SU-DHL-6 (cell line): Measurements from ENCODE around the gene IGSF21.

Source experiments
- H2AFZ ChIP-seq: fragments of 200-600 bp; sonication (generic); 2 replicates; pipeline ENCODE4 v1.6.1; 2014; ENCODE audit warnings: low read depth, mild to moderate bottlenecking, moderate library complexity, mixed read lengths, antibody characterized with exemption, low read length; ENCODE audit not compliant: severe bottlenecking
- H3F3A ChIP-seq: fragments of 200-600 bp; shearing (Covaris generic); 2 replicates; pipeline ENCODE4 v1.6.0; 2016; ENCODE audit warnings: antibody characterized with exemption, mild to moderate bottlenecking; ENCODE audit not compliant: insufficient read depth
- H3K27ac ChIP-seq: fragments of 200-600 bp; sonication (generic); 2 replicates; pipeline ENCODE4 v1.5.1; 2016; ENCODE audit warnings: low read depth, mild to moderate bottlenecking, low read length, moderate library complexity, mixed read lengths
- H3K27me3 ChIP-seq: fragments of 200-600 bp; sonication (generic), shearing (Covaris generic); 2 replicates; pipeline ENCODE4 v1.6.0; 2014; ENCODE audit warnings: mild to moderate bottlenecking, low read length
- H3K36me3 ChIP-seq: fragments of 200-600 bp; sonication (generic); 2 replicates; pipeline ENCODE4 v1.6.1; 2014; ENCODE audit warnings: mild to moderate bottlenecking, low read length, mixed read lengths
- H3K4me2 ChIP-seq: fragments of 300-600, 200-600 bp; shearing (Covaris generic), sonication (generic); 2 replicates; pipeline ENCODE4 v1.6.0; 2014; ENCODE audit warnings: low read length, low read depth, mild to moderate bottlenecking; ENCODE audit not compliant: poor library complexity, severe bottlenecking
- H3K4me3 ChIP-seq: fragments of 200-600 bp; sonication (generic); 2 replicates; pipeline ENCODE4 v1.5.1; 2014; ENCODE audit warnings: antibody characterized with exemption, low read length, mild to moderate bottlenecking, mixed read lengths; ENCODE audit not compliant: insufficient read depth, poor library complexity, severe bottlenecking
- H3K79me2 ChIP-seq: fragments of 200-600 bp; sonication (generic); 2 replicates; pipeline ENCODE4 v1.6.1; 2014; ENCODE audit warnings: mild to moderate bottlenecking, low read length, moderate library complexity; ENCODE audit not compliant: insufficient read depth
- H3K9ac ChIP-seq: fragments of 200-600 bp; sonication (generic); 2 replicates; pipeline ENCODE4 v1.7.0; 2014; ENCODE audit warnings: mild to moderate bottlenecking, low read length
- H3K9me2 ChIP-seq: fragments of 200-600 bp; sonication (generic); replicated peaks from 2 replicates; pipeline ENCODE4 v1.6.1; 2014; ENCODE audit warnings: low read length; ENCODE audit not compliant: insufficient read depth
- H3K9me3 ChIP-seq: fragments of 200-600 bp; sonication (generic); 2 replicates; pipeline ENCODE4 v1.6.1; 2014; ENCODE audit warnings: low read length, mixed read lengths; ENCODE audit not compliant: insufficient read depth
- H4K20me1 ChIP-seq: fragments of 200-600 bp; sonication (generic); 2 replicates; pipeline ENCODE4 v1.6.1; 2014; ENCODE audit warnings: low read depth, mild to moderate bottlenecking, antibody characterized with exemption, low read length, moderate library complexity, mixed read lengths
- EZH2phosphoT487 ChIP-seq: fragments of 200-600 bp; sonication (generic), shearing (Covaris generic); conservative IDR thresholded peaks from 2 replicates; pipeline ENCODE4 v1.6.1; 2018; ENCODE audit warnings: mild to moderate bottlenecking, antibody characterized with exemption, low read length, moderate library complexity, mixed read lengths
- TF ChIP-seq, protein P1 (sequence below): fragments of 200-600 bp; sonication (generic); IDR thresholded peaks from one replicate; pipeline ENCODE4 v1.5.1; 2017; ENCODE audit warnings: antibody characterized with exemption, mild to moderate bottlenecking, low read length, moderate library complexity; ENCODE audit not compliant: insufficient read depth, poor library complexity, severe bottlenecking

Gene IGSF21

GRCh38 chr1:18187054-18187453, 79.5 kb downstream of the IGSF21 start:
- TF ChIP-seq EZH2phosphoT487, result no peak
- Histone ChIP-seq H3F3A (no peaks in the 10 kb centered on the region), H3K4me3 (no peak overlapping the region), H3K27ac (no peak overlapping the region), H3K79me2 (no peaks in the 10 kb centered on the region), H3K9ac (no peak overlapping the region), H2AFZ (no peak overlapping the region), H3K9me3 (no peaks in the 10 kb centered on the region), H4K20me1 (no peaks in the 10 kb centered on the region), H3K36me3 (no peaks in the 10 kb centered on the region), H3K9me2 (no peaks in the 10 kb centered on the region), H3K27me3 (no peaks in the 10 kb centered on the region), H3K4me2 (no peak overlapping the region)

GRCh38 chr1:18188820-18189517, 81.4 kb downstream of the IGSF21 start:
- H3F3A ChIP-seq, result no peaks in the 10 kb centered on the region
- H3K4me2 ChIP-seq, result no peak overlapping the region
- no peaks in the 10 kb centered on the region for H3K9me3 ChIP-seq
- H3K27me3 ChIP-seq, result no peaks in the 10 kb centered on the region
- H2AFZ ChIP-seq, result no peak overlapping the region
- H3K27ac ChIP-seq, result no peak overlapping the region
- H3K36me3 ChIP-seq, result no peaks in the 10 kb centered on the region
- no peak overlapping the region for H3K9ac ChIP-seq
- no peak overlapping the region for H3K4me3 ChIP-seq
- TF ChIP-seq, protein P1, sequence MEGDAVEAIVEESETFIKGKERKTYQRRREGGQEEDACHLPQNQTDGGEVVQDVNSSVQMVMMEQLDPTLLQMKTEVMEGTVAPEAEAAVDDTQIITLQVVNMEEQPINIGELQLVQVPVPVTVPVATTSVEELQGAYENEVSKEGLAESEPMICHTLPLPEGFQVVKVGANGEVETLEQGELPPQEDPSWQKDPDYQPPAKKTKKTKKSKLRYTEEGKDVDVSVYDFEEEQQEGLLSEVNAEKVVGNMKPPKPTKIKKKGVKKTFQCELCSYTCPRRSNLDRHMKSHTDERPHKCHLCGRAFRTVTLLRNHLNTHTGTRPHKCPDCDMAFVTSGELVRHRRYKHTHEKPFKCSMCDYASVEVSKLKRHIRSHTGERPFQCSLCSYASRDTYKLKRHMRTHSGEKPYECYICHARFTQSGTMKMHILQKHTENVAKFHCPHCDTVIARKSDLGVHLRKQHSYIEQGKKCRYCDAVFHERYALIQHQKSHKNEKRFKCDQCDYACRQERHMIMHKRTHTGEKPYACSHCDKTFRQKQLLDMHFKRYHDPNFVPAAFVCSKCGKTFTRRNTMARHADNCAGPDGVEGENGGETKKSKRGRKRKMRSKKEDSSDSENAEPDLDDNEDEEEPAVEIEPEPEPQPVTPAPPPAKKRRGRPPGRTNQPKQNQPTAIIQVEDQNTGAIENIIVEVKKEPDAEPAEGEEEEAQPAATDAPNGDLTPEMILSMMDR, result no peak
- TF ChIP-seq EZH2phosphoT487, result no peak
- H4K20me1 ChIP-seq, result no peaks in the 10 kb centered on the region
- no peaks in the 10 kb centered on the region for H3K9me2 ChIP-seq
- H3K79me2 ChIP-seq, result no peaks in the 10 kb centered on the region

GRCh38 chr1:18190598-18190997, 83.0 kb downstream of the IGSF21 start:
- H3F3A ChIP-seq, result no peaks in the 10 kb centered on the region
- no peaks in the 10 kb centered on the region for H3K36me3 ChIP-seq
- no peaks in the 10 kb centered on the region for H3K9me2 ChIP-seq
- H4K20me1 ChIP-seq, result no peaks in the 10 kb centered on the region
- H3K9me3 ChIP-seq, result no peaks in the 10 kb centered on the region
- H3K27ac ChIP-seq, result no peak overlapping the region
- H3K4me2 ChIP-seq, result no peak overlapping the region
- no peak overlapping the region for H3K4me3 ChIP-seq
- TF ChIP-seq EZH2phosphoT487, result no peak
- TF ChIP-seq, protein P1, result no peak
- H3K79me2 ChIP-seq, result no peaks in the 10 kb centered on the region
- H3K9ac ChIP-seq, result no peak overlapping the region
- no peaks in the 10 kb centered on the region for H3K27me3 ChIP-seq
- no peak overlapping the region for H2AFZ ChIP-seq

DNA sequence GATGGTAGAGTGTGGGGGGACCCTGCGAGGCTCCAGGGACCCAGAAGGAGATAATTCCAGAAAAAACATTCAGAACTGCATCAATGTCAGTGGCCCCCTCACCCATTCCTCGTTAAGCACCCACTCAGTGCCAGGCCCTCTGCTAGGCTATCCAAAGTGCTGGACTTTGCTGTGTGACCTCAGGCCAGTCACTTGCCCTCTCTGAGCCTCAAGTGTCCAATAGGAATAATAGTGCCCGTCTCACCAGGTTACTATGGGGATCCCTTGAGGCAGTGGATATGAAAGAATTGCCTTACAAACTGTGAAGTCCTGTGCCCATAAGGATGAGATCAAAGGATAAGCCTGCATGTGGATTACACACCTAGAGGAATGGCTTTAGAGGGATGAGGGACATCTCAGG, 83.4 kb downstream of the IGSF21 start:
- Histone ChIP-seq H3K9me3 (no peaks in the 10 kb centered on the region), H3K79me2 (no peaks in the 10 kb centered on the region), H3K27ac (no peak overlapping the region), H3K27me3 (no peaks in the 10 kb centered on the region), H4K20me1 (no peaks in the 10 kb centered on the region), H3K9ac (no peak overlapping the region), H3K36me3 (no peaks in the 10 kb centered on the region), H3F3A (no peaks in the 10 kb centered on the region), H3K4me2 (no peak overlapping the region), H2AFZ (no peak overlapping the region), H3K9me2 (no peaks in the 10 kb centered on the region), H3K4me3 (no peak overlapping the region)
- no peak for TF ChIP-seq EZH2phosphoT487
- TF ChIP-seq, protein P1, result no peak
